Upper lobe of left lung (tissue), 4 donors: ENCODE data around the gene RPUSD2.

Experiments used
- EP300 ChIP-seq, 4 donors: sonication (generic); formaldehyde crosslinking; IDR thresholded peaks; one replicate each; pipeline ENCODE4 v1.5.1; 2017; ENCODE audit warnings: antibody characterized with exemption in 4 of 4, control low read depth in 2 of 4
- POLR2A ChIP-seq, 4 donors: fragments of 450-650 bp; IDR thresholded peaks; one replicate each; pipeline ENCODE4 v1.5.1; 2016 to 2017; ENCODE audit warnings: antibody characterized with exemption in 4 of 4, mild to moderate bottlenecking in 2 of 4
- POLR2AphosphoS5 ChIP-seq, 2 donors: sonication (generic); formaldehyde crosslinking; IDR thresholded peaks; one replicate each; pipeline ENCODE4 v1.5.1; 2017; ENCODE audit warnings: antibody characterized with exemption in 2 of 2
- TF ChIP-seq, protein P1 (sequence below), 6 experiments: fragments of 450-650 bp in 4 of 6; fragments of 200-600 bp in 2 of 6; sonication (generic) in 2 of 6; IDR thresholded peaks; one replicate each; pipeline ENCODE4 v1.5.1; 2016 to 2019; ENCODE audit warnings: antibody characterized with exemption in 6 of 6

DNA sequence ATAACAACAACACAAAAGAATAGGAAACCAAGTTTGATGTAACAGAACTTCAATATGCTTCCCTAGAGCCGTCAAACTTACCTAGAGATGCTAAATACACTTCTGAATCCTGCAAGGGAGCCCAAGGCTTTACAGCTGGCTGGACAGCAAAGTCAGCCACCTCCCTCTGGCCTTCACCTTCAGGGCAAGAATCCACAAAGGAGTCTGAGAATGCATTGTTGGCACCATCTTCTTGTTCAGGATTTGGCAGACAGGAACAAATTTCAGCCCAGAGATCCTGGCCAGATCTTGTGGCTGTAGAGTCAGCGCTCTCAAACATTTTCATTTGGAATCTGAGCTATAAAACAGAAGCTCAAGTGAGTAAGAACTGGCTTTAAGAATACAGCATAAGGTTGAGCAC, 6.4 kb upstream of the RPUSD2 start:
- TF ChIP-seq, protein P1, sequence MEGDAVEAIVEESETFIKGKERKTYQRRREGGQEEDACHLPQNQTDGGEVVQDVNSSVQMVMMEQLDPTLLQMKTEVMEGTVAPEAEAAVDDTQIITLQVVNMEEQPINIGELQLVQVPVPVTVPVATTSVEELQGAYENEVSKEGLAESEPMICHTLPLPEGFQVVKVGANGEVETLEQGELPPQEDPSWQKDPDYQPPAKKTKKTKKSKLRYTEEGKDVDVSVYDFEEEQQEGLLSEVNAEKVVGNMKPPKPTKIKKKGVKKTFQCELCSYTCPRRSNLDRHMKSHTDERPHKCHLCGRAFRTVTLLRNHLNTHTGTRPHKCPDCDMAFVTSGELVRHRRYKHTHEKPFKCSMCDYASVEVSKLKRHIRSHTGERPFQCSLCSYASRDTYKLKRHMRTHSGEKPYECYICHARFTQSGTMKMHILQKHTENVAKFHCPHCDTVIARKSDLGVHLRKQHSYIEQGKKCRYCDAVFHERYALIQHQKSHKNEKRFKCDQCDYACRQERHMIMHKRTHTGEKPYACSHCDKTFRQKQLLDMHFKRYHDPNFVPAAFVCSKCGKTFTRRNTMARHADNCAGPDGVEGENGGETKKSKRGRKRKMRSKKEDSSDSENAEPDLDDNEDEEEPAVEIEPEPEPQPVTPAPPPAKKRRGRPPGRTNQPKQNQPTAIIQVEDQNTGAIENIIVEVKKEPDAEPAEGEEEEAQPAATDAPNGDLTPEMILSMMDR (IDR thresholded peaks at IDR 0.05), result no peak
- no peak for TF ChIP-seq EP300 (IDR thresholded peaks at IDR 0.05)
- TF ChIP-seq POLR2A (IDR thresholded peaks at IDR 0.05), result no peak
- no peak for TF ChIP-seq POLR2AphosphoS5 (IDR thresholded peaks at IDR 0.05)
